HCT116 (cell line): ENCODE measurements around the gene GABBR2. TPM values are rescaled to one million over a fixed set of nuclear protein-coding genes. Genes with fewer than 3 reads are reported as not detected.

Experiments used
- ATAC-seq: fragments of 200-7000 bp; cut with Tn5 transposase; 2 replicates; pipeline ENCODE4 v1.9.1; 2020; ENCODE audit warnings: mild to moderate bottlenecking, moderate library complexity
- BruUV-seq: library from RNA; stranded (reverse); fragments of 400-500 nt; replicated peaks from 2 replicates; lab custom pipeline; 2021; lab: Mats Ljungman, UMichigan
- CTCF ChIA-PET: fragments of 300-600 bp; sonication (Branson Sonifier 250); formaldehyde crosslinking; loops from one replicate; lab custom pipeline; 2021; ENCODE audit warnings: antibody characterized with exemption; lab: Charles Lee
- POLR2A ChIA-PET: fragments of 300-600, 350-600 bp; sonication (Branson Sonifier 250); formaldehyde crosslinking; loops from one replicate; lab custom pipeline; 2021; ENCODE audit warnings: antibody characterized with exemption; lab: Charles Lee
- RAD21 ChIA-PET, 2 experiments: fragments of 300-600 bp; sonication (Branson Sonifier 250); formaldehyde crosslinking; loops; one replicate each; lab custom pipeline; 2023; ENCODE audit warnings: low total read pairs in 2 of 2; ENCODE audit not compliant: uncharacterized antibody in 2 of 2, unreplicated experiment in 2 of 2, low non-redundant PET in 1 of 2; lab: Charles Lee
- DNase-seq: peaks from one replicate; pipeline ENCODE4 v3.0.0-alpha.2; 2010; ENCODE audit warnings: low read depth, low spot score
- H2AFZ ChIP-seq: fragments of 200-600 bp; shearing (Covaris generic), sonication (generic); 2 replicates; pipeline ENCODE4 v1.6.1; 2017; ENCODE audit warnings: low read depth, mixed run types, mixed read lengths, antibody characterized with exemption, low read length; ENCODE audit not compliant: poor library complexity, severe bottlenecking
- H3K27ac ChIP-seq: 2 replicates; pipeline ENCODE4 v1.5.1; 2012; ENCODE audit warnings: low read depth, low read length
- H3K27me3 ChIP-seq: fragments of 200-600 bp; sonication (generic); 2 replicates; pipeline ENCODE4 v1.6.1; 2016; ENCODE audit warnings: mixed run types, low read length, mixed read lengths; ENCODE audit not compliant: insufficient read depth
- H3K36me3 ChIP-seq, 2 experiments: fragments of 200-500 bp in 1 of 2; fragments of 200-600 bp in 1 of 2; sonication (Bioruptor generic) in 1 of 2; sonication (generic) in 1 of 2; 2 replicates each; pipeline versions ENCODE4 v1.5.1 to v1.6.1; 2014 to 2016; ENCODE audit warnings: low read length in 2 of 2, inconsistent platforms in 1 of 2, mixed read lengths in 1 of 2, mixed run types in 1 of 2; ENCODE audit not compliant: insufficient read depth in 2 of 2, control insufficient read depth in 1 of 2
- H3K4me1 ChIP-seq, 2 experiments: fragments of 200-600 bp in 1 of 2; sonication (generic) in 1 of 2; 2 replicates each; pipeline versions ENCODE4 v1.5.1 to v1.6.1; 2012 to 2017; ENCODE audit warnings: low read length in 2 of 2, inconsistent platforms in 1 of 2, mild to moderate bottlenecking in 1 of 2, mixed read lengths in 1 of 2, mixed run types in 1 of 2, moderate library complexity in 1 of 2; ENCODE audit not compliant: insufficient read depth in 2 of 2, control insufficient read depth in 1 of 2
- H3K4me2 ChIP-seq: fragments of 200-600 bp; sonication (generic); 2 replicates; pipeline ENCODE4 v1.6.1; 2017; ENCODE audit warnings: mixed run types, low read length, mixed read lengths
- H3K4me3 ChIP-seq, 2 experiments: fragments of 200-600 bp in 1 of 2; sonication (generic) in 1 of 2; replicated peaks in 1 of 2; 2 replicates each; pipeline ENCODE4 v1.5.1; 2011 to 2016; ENCODE audit warnings: low read length in 2 of 2, control low read depth in 1 of 2, low read depth in 1 of 2, mild to moderate bottlenecking in 1 of 2, mixed read lengths in 1 of 2, mixed run types in 1 of 2
- H3K79me2 ChIP-seq: fragments of 200-600 bp; sonication (generic); 2 replicates; pipeline ENCODE4 v1.6.1; 2017; ENCODE audit warnings: mild to moderate bottlenecking, mixed run types, low read length, moderate library complexity, mixed read lengths; ENCODE audit not compliant: insufficient read depth
- H3K9ac ChIP-seq: fragments of 200-600 bp; sonication (generic); 2 replicates; pipeline ENCODE4 v1.6.1; 2016; ENCODE audit warnings: low read length, mixed read lengths
- H3K9me2 ChIP-seq: fragments of 200-600 bp; sonication (generic), shearing (Covaris generic); 2 replicates; pipeline ENCODE4 v1.6.1; 2017; ENCODE audit warnings: mixed run types, mild to moderate bottlenecking, moderate library complexity; ENCODE audit not compliant: insufficient read depth
- H3K9me3 ChIP-seq, 2 experiments: fragments of 200-500 bp in 1 of 2; fragments of 200-600 bp in 1 of 2; sonication (Bioruptor generic) in 1 of 2; sonication (generic) in 1 of 2; 2 replicates each; pipeline ENCODE4 v1.6.1; 2014 to 2017; ENCODE audit warnings: low read length in 2 of 2, mixed read lengths in 2 of 2, inconsistent platforms in 1 of 2, low read depth in 1 of 2, mild to moderate bottlenecking in 1 of 2, mixed run types in 1 of 2, moderate library complexity in 1 of 2; ENCODE audit not compliant: control insufficient read depth in 1 of 2, insufficient read depth in 1 of 2
- H4K20me1 ChIP-seq: fragments of 200-600 bp; sonication (generic), shearing (Covaris generic); 2 replicates; pipeline ENCODE4 v1.6.1; 2017; ENCODE audit warnings: mixed run types, mild to moderate bottlenecking, moderate library complexity; ENCODE audit not compliant: insufficient read depth
- ATF3 ChIP-seq: IDR thresholded peaks from 2 replicates; pipeline ENCODE4 v1.6.1; 2012
- EGR1 ChIP-seq: IDR thresholded peaks from 2 replicates; pipeline ENCODE4 v1.6.1; 2012; ENCODE audit warnings: low read depth
- ELF1 ChIP-seq: IDR thresholded peaks from 2 replicates; pipeline ENCODE4 v1.6.1; 2012; ENCODE audit warnings: low read depth, borderline replicate concordance
- EZH2 ChIP-seq: fragments of 200-600 bp; sonication (generic); IDR thresholded peaks from 2 replicates; pipeline ENCODE4 v1.6.1; 2017; ENCODE audit warnings: antibody characterized with exemption, mixed run types
- EZH2phosphoT487 ChIP-seq: fragments of 200-600 bp; IDR thresholded peaks from 2 replicates; pipeline ENCODE4 v1.6.1; 2018; ENCODE audit warnings: antibody characterized with exemption, borderline replicate concordance
- FOSL1 ChIP-seq: IDR thresholded peaks from 2 replicates; pipeline ENCODE4 v1.6.1; 2012; ENCODE audit warnings: low read depth
- JUND ChIP-seq: IDR thresholded peaks from 2 replicates; pipeline ENCODE4 v1.6.1; 2012
- SP1 ChIP-seq: IDR thresholded peaks from 2 replicates; pipeline ENCODE4 v1.6.1; 2012; ENCODE audit warnings: low read depth
- SRF ChIP-seq: IDR thresholded peaks from 2 replicates; pipeline ENCODE4 v1.6.1; 2012; ENCODE audit warnings: low read depth
- TCF7L2 ChIP-seq: IDR thresholded peaks from 2 replicates; pipeline ENCODE4 v1.7.0; 2011; ENCODE audit warnings: borderline replicate concordance, inconsistent platforms; ENCODE audit not compliant: insufficient read depth, insufficient read length; ENCODE audit errors: extremely low read depth
- YY1 ChIP-seq: IDR thresholded peaks from 2 replicates; pipeline ENCODE4 v1.6.1; 2011; ENCODE audit warnings: low read length, low read depth, moderate library complexity, mild to moderate bottlenecking; ENCODE audit not compliant: insufficient replicate concordance; ENCODE audit errors: extremely low read depth
- ZFX ChIP-seq: fragments of 450-650 bp; IDR thresholded peaks from 2 replicates; pipeline ENCODE4 v1.6.1; 2017
- ZNF274 ChIP-seq: fragments of 200-500 bp; sonication (Bioruptor generic); IDR thresholded peaks from 2 replicates; pipeline ENCODE4 v1.6.1; 2014; ENCODE audit warnings: mild to moderate bottlenecking, low read depth, low read length, inconsistent platforms
- intact Hi-C: fragments of 100-400 bp; cut with micrococcal nuclease; formaldehyde crosslinking; loops from 2 replicates; pipeline ENCODE4 v1.10.0; 2022
- total RNA-seq: library from RNA; stranded (reverse); gene quantifications from one replicate; pipeline ENCODE4 v1.2.1, GENCODE V29; 2021; ENCODE audit not compliant: unreplicated experiment
- TF ChIP-seq, protein P1 (sequence below), 3 experiments: fragments of 200-600 bp in 1 of 3; sonication (generic) in 1 of 3; IDR thresholded peaks in 2 of 3; conservative IDR thresholded peaks in 1 of 3; 2 replicates each; pipeline ENCODE4 v1.5.1; 2012 to 2017; ENCODE audit warnings: low read depth in 2 of 3, low read length in 2 of 3, antibody characterized with exemption in 1 of 3, borderline replicate concordance in 1 of 3, control low read depth in 1 of 3, mild to moderate bottlenecking in 1 of 3, mixed read lengths in 1 of 3, mixed run types in 1 of 3, moderate library complexity in 1 of 3; ENCODE audit not compliant: insufficient read depth in 1 of 3
- TF ChIP-seq, protein P2 (sequence below): IDR thresholded peaks from 2 replicates; pipeline ENCODE4 v1.6.1; 2012

Gene GABBR2
- total RNA-seq, 1 experiment from 2014 or later = 0.15 TPM

DNA sequence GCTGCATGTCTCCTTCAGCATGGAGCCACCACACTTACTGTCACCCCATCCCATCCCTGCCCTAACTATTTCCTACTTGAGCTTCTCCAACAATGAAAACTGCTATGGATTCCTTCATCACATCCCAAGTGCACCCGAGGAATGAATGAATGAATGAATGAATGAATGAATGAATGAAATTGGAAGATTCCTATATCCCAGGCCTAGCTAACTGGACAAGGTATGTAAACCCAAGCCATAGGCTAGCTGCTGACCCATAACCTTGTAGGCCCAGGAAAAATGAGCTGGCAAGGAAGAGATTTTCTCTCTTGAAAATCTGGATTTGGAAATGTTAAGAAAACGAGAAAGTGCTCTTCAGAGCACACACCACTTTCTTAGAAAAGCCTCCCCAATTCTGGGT, 97.4 kb downstream of the GABBR2 start:
- no peak for DNase-seq
- Histone ChIP-seq H3K79me2 (no peaks in the 10 kb centered on the region), H3K4me2 (no peak overlapping the region), H3K27ac (no peak overlapping the region), H3K4me3 (no peak overlapping the region), H3K36me3 (no peaks in the 10 kb centered on the region)
- POLR2A ChIA-PET = no interaction called here
- no peak for ATAC-seq
- TF ChIP-seq YY1 = no peak
- TF ChIP-seq EZH2 = no peak
- TF ChIP-seq EGR1 = no peak
- no peak for TF ChIP-seq ZFX
- TF ChIP-seq, protein P1, sequence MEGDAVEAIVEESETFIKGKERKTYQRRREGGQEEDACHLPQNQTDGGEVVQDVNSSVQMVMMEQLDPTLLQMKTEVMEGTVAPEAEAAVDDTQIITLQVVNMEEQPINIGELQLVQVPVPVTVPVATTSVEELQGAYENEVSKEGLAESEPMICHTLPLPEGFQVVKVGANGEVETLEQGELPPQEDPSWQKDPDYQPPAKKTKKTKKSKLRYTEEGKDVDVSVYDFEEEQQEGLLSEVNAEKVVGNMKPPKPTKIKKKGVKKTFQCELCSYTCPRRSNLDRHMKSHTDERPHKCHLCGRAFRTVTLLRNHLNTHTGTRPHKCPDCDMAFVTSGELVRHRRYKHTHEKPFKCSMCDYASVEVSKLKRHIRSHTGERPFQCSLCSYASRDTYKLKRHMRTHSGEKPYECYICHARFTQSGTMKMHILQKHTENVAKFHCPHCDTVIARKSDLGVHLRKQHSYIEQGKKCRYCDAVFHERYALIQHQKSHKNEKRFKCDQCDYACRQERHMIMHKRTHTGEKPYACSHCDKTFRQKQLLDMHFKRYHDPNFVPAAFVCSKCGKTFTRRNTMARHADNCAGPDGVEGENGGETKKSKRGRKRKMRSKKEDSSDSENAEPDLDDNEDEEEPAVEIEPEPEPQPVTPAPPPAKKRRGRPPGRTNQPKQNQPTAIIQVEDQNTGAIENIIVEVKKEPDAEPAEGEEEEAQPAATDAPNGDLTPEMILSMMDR (IDR thresholded peaks at IDR 0.05 in 2 of 3, conservative IDR thresholded peaks at IDR 0.05 in 1 of 3; ENCODE audit: borderline replicate concordance in 1 of 3, insufficient read depth in 1 of 3, low read depth in 2 of 3, low read length in 2 of 3) = no peak
- no peak for TF ChIP-seq ATF3
- TF ChIP-seq FOSL1 = no peak
- TF ChIP-seq SRF = no peak
- TF ChIP-seq JUND = no peak
- TF ChIP-seq EZH2phosphoT487 = no peak
- TF ChIP-seq, protein P2, sequence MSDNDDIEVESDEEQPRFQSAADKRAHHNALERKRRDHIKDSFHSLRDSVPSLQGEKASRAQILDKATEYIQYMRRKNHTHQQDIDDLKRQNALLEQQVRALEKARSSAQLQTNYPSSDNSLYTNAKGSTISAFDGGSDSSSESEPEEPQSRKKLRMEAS = no peak
- TF ChIP-seq ZNF274 = no peak
- TF ChIP-seq SP1 = no peak
- TF ChIP-seq ELF1 = no peak
- no peak for TF ChIP-seq TCF7L2
- TF ChIP-seq, all 23 proteins: peak for 0
- Histone ChIP-seq H3K4me1 (no peaks in the 10 kb centered on the region), H4K20me1 (no peaks in the 10 kb centered on the region), H3K9me3 (no peaks in the 10 kb centered on the region), H3K27me3 (peaks cover 25% of the 10 kb centered on the region), H2AFZ (no peak overlapping the region), H3K9me2 (no peaks in the 10 kb centered on the region), H3K9ac (no peak overlapping the region)
- intact Hi-C loops = no loop called here
- ChIA-PET CTCF (no interaction called here), RAD21 (no interaction called here)
- no TSS peak for BruUV-seq
